ENCODE data around the gene TOR1A.

TOR1A gene

GRCh38 chr9:129852579-129852978 is 28.6 kb upstream of the TOR1A start:
- no peak for DNase-seq (ENCODE audit: low spot score)

GRCh38 chr9:129851821-129852220 is 27.9 kb upstream of the TOR1A start:
- no peak for DNase-seq (ENCODE audit: low spot score)

- no peak for DNase-seq (ENCODE audit: low spot score)
These were observed 27.1 kb upstream of the TOR1A start for GRCh38 chr9:129850821-129851550.

GRCh38 chr9:129849901-129850300 is 26.0 kb upstream of the TOR1A start:
- no peak for DNase-seq (ENCODE audit: low spot score)

- no peak for DNase-seq (ENCODE audit: low spot score)
These were observed 24.9 kb upstream of the TOR1A start for GRCh38 chr9:129848712-129849441.

- DNase-seq (ENCODE audit: low spot score) = no peak
These were observed 21.4 kb upstream of the TOR1A start for GRCh38 chr9:129845373-129845772.

GRCh38 chr9:129841071-129841470 is 17.1 kb upstream of the TOR1A start:
- DNase-seq (ENCODE audit: low spot score) = no peak

- no peak for DNase-seq (ENCODE audit: low spot score)
These were observed 16.1 kb upstream of the TOR1A start for GRCh38 chr9:129840034-129840433.

GRCh38 chr9:129839324-129840023 is 15.5 kb upstream of the TOR1A start:
- DNase-seq (ENCODE audit: low spot score) = no peak

- DNase-seq (ENCODE audit: low spot score) = no peak
These were observed 14.8 kb upstream of the TOR1A start for GRCh38 chr9:129838707-129839259.

GRCh38 chr9:129836311-129837007 is 12.5 kb upstream of the TOR1A start:
- no peak for DNase-seq (ENCODE audit: low spot score)

GRCh38 chr9:129835860-129836223 is 11.9 kb upstream of the TOR1A start:
- peak; percentile 23 for DNase-seq (ENCODE audit: low spot score)

GRCh38 chr9:129835128-129835859 is 11.4 kb upstream of the TOR1A start, which contains the start of the genes C9orf78 and USP20:
Gene C9orf78 (minus strand): TSS chr9:129835275. CDS start chr9:129835221, 54 bp downstream.
Gene USP20 (plus strand): TSS chr9:129835458. CDS start chr9:129852556, 17,098 bp downstream.
- peak; percentile 97 for DNase-seq (ENCODE audit: low spot score)

- peak; percentile 22 for DNase-seq (ENCODE audit: low spot score)
These were observed 10.7 kb upstream of the TOR1A start for GRCh38 chr9:129834489-129835127.

GRCh38 chr9:129832982-129833381 is 9.0 kb upstream of the TOR1A start:
- no peak for DNase-seq (ENCODE audit: low spot score)

GRCh38 chr9:129828969-129829368 is 5.0 kb upstream of the TOR1A start:
- DNase-seq (ENCODE audit: low spot score) = no peak

GRCh38 chr9:129828051-129828450 is 4.1 kb upstream of the TOR1A start:
- DNase-seq (ENCODE audit: low spot score) = no peak

GRCh38 chr9:129826759-129827158 is 2.8 kb upstream of the TOR1A start:
- no peak for DNase-seq (ENCODE audit: low spot score)

GRCh38 chr9:129826344-129826743 is 2.4 kb upstream of the TOR1A start:
- no peak for DNase-seq (ENCODE audit: low spot score)

GRCh38 chr9:129823542-129823934 is 398 bp downstream of the TOR1A start:
- DNase-seq (ENCODE audit: low spot score) = no peak
